ENCODE results near the gene CSNK2A1.
"Not testable (repeated sequence)": the region's sequence is repeated elsewhere in the genome, so short reads cannot be mapped to it uniquely, and the experiment has no call there.

Gene CSNK2A1

DNA sequence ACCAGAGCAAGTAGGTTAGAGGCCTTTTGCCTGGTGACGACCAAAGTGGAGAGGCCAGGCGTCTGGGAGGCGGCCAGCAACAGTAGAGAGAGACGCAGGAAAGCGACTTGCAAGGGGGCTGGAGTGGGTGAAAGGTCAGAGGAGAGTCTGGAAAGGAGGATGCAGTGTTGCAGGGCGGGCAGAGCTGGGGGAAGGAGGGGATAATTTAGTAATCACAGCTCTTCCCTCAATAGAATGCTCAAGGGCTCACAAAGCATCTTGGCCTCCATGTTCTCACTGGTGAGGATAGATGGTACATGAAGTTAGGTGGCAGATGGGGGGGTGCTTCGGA lies 41.3 kb upstream of the CSNK2A1 start:
- TF ChIP-seq, protein P1, sequence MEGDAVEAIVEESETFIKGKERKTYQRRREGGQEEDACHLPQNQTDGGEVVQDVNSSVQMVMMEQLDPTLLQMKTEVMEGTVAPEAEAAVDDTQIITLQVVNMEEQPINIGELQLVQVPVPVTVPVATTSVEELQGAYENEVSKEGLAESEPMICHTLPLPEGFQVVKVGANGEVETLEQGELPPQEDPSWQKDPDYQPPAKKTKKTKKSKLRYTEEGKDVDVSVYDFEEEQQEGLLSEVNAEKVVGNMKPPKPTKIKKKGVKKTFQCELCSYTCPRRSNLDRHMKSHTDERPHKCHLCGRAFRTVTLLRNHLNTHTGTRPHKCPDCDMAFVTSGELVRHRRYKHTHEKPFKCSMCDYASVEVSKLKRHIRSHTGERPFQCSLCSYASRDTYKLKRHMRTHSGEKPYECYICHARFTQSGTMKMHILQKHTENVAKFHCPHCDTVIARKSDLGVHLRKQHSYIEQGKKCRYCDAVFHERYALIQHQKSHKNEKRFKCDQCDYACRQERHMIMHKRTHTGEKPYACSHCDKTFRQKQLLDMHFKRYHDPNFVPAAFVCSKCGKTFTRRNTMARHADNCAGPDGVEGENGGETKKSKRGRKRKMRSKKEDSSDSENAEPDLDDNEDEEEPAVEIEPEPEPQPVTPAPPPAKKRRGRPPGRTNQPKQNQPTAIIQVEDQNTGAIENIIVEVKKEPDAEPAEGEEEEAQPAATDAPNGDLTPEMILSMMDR (IDR thresholded peaks at IDR 0.05; ENCODE audit: insufficient read depth, low read length, poor library complexity, severe bottlenecking), result no peak
- no peaks in the 10 kb centered on the region for H3K27me3 ChIP-seq (replicated peaks; ENCODE audit: control insufficient read depth, insufficient read depth, low read length)
- no peak for DNase-seq (ENCODE audit: extremely low read depth, insufficient read length)
- no peak overlapping the region for H3K4me3 ChIP-seq (replicated peaks; ENCODE audit: low read depth, low read length)
- H3K36me3 ChIP-seq (ENCODE audit: control insufficient read depth, insufficient read depth, low read length), result no peaks in the 10 kb centered on the region

DNA sequence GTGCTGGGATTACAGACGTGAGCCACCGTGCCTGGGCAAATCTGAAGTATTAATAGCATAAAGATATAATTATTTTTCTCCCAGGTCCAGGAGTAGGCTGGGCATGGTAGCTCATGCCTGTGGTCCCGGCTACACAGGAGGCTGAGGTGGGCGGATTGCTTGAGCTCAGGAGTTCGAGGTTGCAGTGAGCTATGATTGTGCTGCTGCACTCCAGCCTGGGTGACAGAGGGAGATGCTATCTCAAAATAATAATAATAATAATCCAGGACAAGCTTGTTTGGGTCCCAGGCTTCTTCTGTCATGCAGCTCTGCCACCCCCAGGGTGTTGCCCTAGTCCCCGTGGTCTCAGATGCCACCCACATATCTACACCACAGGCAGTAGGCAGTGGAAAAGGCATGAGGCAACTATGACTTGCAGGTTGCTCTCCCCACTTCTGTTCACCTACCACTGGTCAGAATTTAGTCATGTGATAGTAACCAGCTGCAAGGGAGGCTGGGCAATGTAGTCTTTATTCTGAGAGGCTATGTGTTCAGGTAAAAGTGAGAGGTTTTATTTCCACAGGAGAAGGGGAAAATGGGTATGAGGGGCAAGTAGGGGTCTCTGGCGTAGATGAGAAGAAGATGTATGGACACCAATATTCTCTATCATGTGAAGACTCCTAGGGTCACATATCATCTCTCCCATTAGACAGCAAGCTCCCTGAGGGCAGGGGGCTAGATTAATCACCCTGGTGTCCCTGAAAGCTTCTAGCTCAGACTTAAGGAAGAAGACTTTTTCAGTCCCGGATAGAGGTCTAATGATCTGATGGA lies 40.8 kb upstream of the CSNK2A1 start:
- DNase-seq (ENCODE audit: extremely low read depth, insufficient read length), result no peak
- no peak overlapping the region for H3K4me3 ChIP-seq (replicated peaks; ENCODE audit: low read depth, low read length)

DNA sequence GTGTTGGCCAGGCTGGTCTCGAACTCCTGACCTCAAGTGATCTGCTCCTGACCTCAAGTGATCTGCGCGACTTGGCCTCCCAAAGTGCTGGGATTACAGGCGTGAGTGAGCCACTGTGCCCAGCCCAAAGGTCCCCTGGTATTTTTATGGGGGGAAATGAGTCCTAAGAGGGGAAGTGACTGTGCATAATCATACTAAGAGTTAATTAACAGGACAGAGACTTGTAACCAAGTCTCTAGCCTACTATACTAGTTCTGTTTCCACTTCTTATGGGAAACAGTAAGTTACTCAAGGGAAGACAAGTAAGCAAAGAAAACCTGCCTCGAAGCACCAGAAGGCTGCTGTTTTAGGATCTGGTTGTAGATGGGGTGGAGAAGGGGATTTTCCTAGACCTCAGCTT lies 38.6 kb upstream of the CSNK2A1 start:
- Histone ChIP-seq H3K27me3 (replicated peaks; ENCODE audit: control insufficient read depth, insufficient read depth, low read length) (no peaks in the 10 kb centered on the region), H3K36me3 (ENCODE audit: control insufficient read depth, insufficient read depth, low read length) (no peaks in the 10 kb centered on the region), H3K4me3 (replicated peaks; ENCODE audit: low read depth, low read length) (no peak overlapping the region)
- TF ChIP-seq, protein P1 (IDR thresholded peaks at IDR 0.05; ENCODE audit: insufficient read depth, low read length, poor library complexity, severe bottlenecking), result no peak
- no peak for DNase-seq (ENCODE audit: extremely low read depth, insufficient read length)

More for the DNA sequence above, 40.8 kb upstream of the CSNK2A1 start:
- TF ChIP-seq, protein P1 (IDR thresholded peaks at IDR 0.05; ENCODE audit: insufficient read depth, low read length, poor library complexity, severe bottlenecking), result no peak
- Histone ChIP-seq H3K36me3 (ENCODE audit: control insufficient read depth, insufficient read depth, low read length) (no peaks in the 10 kb centered on the region), H3K27me3 (replicated peaks; ENCODE audit: control insufficient read depth, insufficient read depth, low read length) (no peaks in the 10 kb centered on the region)

DNA sequence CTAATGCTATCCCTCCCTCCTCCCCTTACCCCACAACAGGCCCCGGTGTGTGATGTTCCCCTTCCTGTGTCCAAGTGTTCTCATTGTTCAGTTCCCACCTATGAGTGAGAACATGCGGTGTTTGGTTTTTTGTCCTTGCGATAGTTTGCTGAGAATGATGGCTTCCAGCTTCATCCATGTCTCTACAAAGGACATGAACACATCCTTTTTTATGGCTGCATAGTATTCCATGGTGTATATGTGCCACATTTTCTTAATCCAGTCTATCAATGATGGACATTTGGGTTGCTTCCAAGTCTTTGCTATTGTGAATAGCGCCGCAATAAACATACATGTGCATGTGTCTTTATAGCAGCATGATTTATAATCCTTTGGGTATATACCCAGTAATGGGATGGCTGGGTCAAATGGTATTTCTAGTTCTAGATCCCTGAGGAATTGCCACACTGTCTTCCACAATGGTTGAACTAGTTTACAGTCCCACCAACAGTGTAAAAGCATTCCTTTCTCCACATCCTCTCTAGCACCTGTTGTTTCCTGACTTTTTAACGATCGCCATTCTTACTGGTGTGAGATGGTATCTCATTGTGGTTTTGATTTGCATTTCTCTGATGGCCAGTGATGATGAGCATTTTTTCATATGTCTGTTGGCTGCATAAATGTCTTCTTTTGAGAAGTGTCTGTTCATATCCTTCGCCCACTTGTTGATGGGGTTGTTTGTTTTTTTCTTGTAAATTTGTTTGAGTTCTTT lies 35.5 kb upstream of the CSNK2A1 start:
- not testable (repeated sequence) for H3K4me3 ChIP-seq (replicated peaks; ENCODE audit: low read depth, low read length); DNase-seq (ENCODE audit: extremely low read depth, insufficient read length); H3K27me3 ChIP-seq (replicated peaks; ENCODE audit: control insufficient read depth, insufficient read depth, low read length); H3K36me3 ChIP-seq (ENCODE audit: control insufficient read depth, insufficient read depth, low read length)

DNA sequence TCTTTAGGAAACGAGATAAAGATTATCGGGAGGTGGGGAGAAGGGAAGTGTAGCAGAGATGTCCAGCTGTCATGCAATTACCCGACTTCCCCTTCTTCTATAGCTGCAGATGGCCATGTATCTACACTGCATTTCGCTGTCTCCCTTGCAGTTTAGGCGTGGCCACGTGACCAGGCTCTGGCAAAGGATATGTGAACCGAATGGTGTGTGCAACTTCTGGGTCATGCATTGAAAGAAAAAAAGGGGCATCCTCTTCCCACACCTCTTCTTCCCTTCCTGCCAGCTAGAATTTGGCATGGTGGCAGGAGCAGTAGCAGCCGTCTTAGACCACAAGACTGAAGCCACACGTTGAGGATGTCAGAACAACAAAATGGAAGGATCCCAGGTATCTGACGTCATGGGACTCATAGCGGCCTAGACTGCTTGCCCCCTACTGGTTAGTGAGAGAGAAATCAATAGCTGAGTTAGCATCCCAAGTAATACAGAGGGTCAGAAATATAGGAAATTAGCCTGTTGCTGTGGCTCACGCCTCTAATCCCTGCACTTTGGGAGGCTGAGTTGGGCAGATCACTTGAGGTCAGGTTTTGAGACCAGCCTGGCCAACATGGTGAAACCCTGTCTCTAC lies 33.7 kb upstream of the CSNK2A1 start:
- no peak for DNase-seq (ENCODE audit: extremely low read depth, insufficient read length)
- Histone ChIP-seq H3K27me3 (replicated peaks; ENCODE audit: control insufficient read depth, insufficient read depth, low read length) (no peaks in the 10 kb centered on the region; the same call in 1 of the 2 replicates), H3K36me3 (ENCODE audit: control insufficient read depth, insufficient read depth, low read length) (no peaks in the 10 kb centered on the region), H3K4me3 (replicated peaks; ENCODE audit: low read depth, low read length) (no peak overlapping the region)
- TF ChIP-seq, protein P1 (IDR thresholded peaks at IDR 0.05; ENCODE audit: insufficient read depth, low read length, poor library complexity, severe bottlenecking), result peak; percentile 45

DNA sequence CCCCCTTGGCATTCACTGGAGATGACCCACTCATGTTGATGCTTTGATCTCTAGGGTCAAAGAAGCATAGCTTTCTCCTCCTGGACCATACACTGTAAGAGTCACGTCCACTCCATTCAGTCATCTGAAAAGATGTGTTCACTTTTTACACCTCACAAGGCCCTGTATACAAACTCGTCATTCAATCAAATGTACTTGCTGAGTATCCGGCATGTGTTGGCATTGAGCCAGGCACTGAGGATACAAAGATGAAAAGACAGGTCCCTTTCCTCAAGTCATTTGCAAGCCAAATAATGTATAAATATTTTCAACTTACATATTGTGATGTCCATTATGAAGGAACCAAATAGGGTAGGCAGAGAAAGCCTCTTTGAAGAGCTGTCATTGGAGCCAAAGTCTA lies 32.6 kb upstream of the CSNK2A1 start:
- TF ChIP-seq, protein P1 (IDR thresholded peaks at IDR 0.05; ENCODE audit: insufficient read depth, low read length, poor library complexity, severe bottlenecking), result no peak
- DNase-seq (ENCODE audit: extremely low read depth, insufficient read length), result no peak

More for the DNA sequence above, 32.6 kb upstream of the CSNK2A1 start:
- Histone ChIP-seq H3K27me3 (replicated peaks; ENCODE audit: control insufficient read depth, insufficient read depth, low read length) (no peaks in the 10 kb centered on the region; the same call in 1 of the 2 replicates), H3K4me3 (replicated peaks; ENCODE audit: low read depth, low read length) (no peak overlapping the region), H3K36me3 (ENCODE audit: control insufficient read depth, insufficient read depth, low read length) (no peaks in the 10 kb centered on the region)
